ENCODE measurements around the gene KCNJ3. TPM values are rescaled to one million over a fixed set of nuclear protein-coding genes. Genes with fewer than 3 reads are reported as not detected.
A peak's percentile ranks its signal among the peaks of the same experiment; 100 is the strongest.

The KCNJ3 gene
- total RNA-seq, 1 experiment from 2014 or later, result not detected

DNA sequence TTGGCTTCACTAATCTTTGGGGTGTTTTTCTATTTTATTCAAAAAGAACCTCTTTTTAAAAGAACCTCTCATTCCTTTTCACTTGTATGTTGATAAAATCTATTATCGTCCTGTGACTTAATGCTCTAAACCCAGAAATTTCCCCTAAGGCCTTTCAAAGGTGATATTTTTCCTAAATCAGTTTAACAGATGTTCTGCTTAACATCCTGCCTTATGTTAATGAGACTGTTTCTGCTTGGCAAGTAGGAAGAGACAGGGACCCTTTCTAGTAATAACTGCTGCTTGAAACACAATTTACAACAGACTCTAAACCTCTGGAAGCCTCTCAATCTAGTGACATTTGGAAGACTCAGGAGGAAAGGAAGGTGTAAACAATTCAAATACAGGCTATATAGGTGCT is 128.8 kb downstream of the KCNJ3 start:
- ChIA-PET RAD21 (ENCODE audit: low non-redundant PET in 1 of 2, low total read pairs in 2 of 2, uncharacterized antibody in 2 of 2, unreplicated experiment in 2 of 2) (no interaction called here), POLR2A (no interaction called here), CTCF (no interaction called here)
- H3K4me2 ChIP-seq (ENCODE audit: low read length), result no peak overlapping the region
- no peak overlapping the region for H2AFZ ChIP-seq (ENCODE audit: low read depth, low read length, poor library complexity, severe bottlenecking)
- H3K79me2 ChIP-seq (ENCODE audit: insufficient read depth, low read length), result no peaks in the 10 kb centered on the region
- H3K36me3 ChIP-seq (ENCODE audit: control insufficient read depth in 1 of 2, insufficient read depth in 2 of 2, low read length in 2 of 2), result no peaks in the 10 kb centered on the region
- ATAC-seq, result no peak
- TF ChIP-seq POLR2A (IDR thresholded peaks at IDR 0.05; ENCODE audit: borderline replicate concordance, extremely low read depth, insufficient read depth, insufficient read length), result no peak
- no peak for TF ChIP-seq MAX (IDR thresholded peaks at IDR 0.05)
- TF ChIP-seq CEBPB (IDR thresholded peaks at IDR 0.05; ENCODE audit: low read depth), result no peak
- TF ChIP-seq, protein P1, sequence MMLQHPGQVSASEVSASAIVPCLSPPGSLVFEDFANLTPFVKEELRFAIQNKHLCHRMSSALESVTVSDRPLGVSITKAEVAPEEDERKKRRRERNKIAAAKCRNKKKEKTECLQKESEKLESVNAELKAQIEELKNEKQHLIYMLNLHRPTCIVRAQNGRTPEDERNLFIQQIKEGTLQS (IDR thresholded peaks at IDR 0.05), result no peak
- TF ChIP-seq, protein P2, sequence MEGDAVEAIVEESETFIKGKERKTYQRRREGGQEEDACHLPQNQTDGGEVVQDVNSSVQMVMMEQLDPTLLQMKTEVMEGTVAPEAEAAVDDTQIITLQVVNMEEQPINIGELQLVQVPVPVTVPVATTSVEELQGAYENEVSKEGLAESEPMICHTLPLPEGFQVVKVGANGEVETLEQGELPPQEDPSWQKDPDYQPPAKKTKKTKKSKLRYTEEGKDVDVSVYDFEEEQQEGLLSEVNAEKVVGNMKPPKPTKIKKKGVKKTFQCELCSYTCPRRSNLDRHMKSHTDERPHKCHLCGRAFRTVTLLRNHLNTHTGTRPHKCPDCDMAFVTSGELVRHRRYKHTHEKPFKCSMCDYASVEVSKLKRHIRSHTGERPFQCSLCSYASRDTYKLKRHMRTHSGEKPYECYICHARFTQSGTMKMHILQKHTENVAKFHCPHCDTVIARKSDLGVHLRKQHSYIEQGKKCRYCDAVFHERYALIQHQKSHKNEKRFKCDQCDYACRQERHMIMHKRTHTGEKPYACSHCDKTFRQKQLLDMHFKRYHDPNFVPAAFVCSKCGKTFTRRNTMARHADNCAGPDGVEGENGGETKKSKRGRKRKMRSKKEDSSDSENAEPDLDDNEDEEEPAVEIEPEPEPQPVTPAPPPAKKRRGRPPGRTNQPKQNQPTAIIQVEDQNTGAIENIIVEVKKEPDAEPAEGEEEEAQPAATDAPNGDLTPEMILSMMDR (IDR thresholded peaks at IDR 0.05 in 2 of 3, conservative IDR thresholded peaks at IDR 0.05 in 1 of 3; ENCODE audit: borderline replicate concordance in 1 of 3, insufficient read depth in 1 of 3, low read depth in 2 of 3, low read length in 2 of 3), result no peak
- no peak for TF ChIP-seq SRF (IDR thresholded peaks at IDR 0.05; ENCODE audit: low read depth)
- TF ChIP-seq POLR2AphosphoS5 (IDR thresholded peaks at IDR 0.05; ENCODE audit: low read depth, low read length), result no peak
- H3K27ac ChIP-seq (ENCODE audit: low read depth, low read length), result no peak overlapping the region
- H3K9me2 ChIP-seq (ENCODE audit: insufficient read depth), result no peaks in the 10 kb centered on the region
- no peaks in the 10 kb centered on the region for H4K20me1 ChIP-seq (ENCODE audit: insufficient read depth)
- DNase-seq (ENCODE audit: low read depth, low spot score), result no peak
- intact Hi-C loops (cut with micrococcal nuclease), result no loop called here
- H3K9me3 ChIP-seq (ENCODE audit: control insufficient read depth in 1 of 2, insufficient read depth in 1 of 2, low read depth in 1 of 2, low read length in 2 of 2), result no peaks in the 10 kb centered on the region
- H3K4me3 ChIP-seq (replicated peaks in 1 of 2; ENCODE audit: low read depth in 1 of 2, low read length in 2 of 2), result no peak overlapping the region
- no peak overlapping the region for H3K9ac ChIP-seq (ENCODE audit: low read length)
- BruUV-seq (replicated peaks), result no TSS peak
- H3K27me3 ChIP-seq (ENCODE audit: insufficient read depth, low read length), result no peaks in the 10 kb centered on the region
- H3K4me1 ChIP-seq (ENCODE audit: control insufficient read depth in 1 of 2, insufficient read depth in 2 of 2, low read length in 2 of 2), result no peaks in the 10 kb centered on the region

GRCh38 chr2:154832711-154833110 is 134.2 kb downstream of the KCNJ3 start:
- H3K27ac ChIP-seq (ENCODE audit: low read depth, low read length), result no peak overlapping the region
- intact Hi-C loops (cut with micrococcal nuclease), result loop anchor here (5.0 kb wide), 1 partner anchor 40 kb away; no protein-coding TSS in a partner anchor
- no peak for ATAC-seq
- H3K9me2 ChIP-seq (ENCODE audit: insufficient read depth), result no peaks in the 10 kb centered on the region
- CTCF ChIA-PET, result no interaction called here
- no peaks in the 10 kb centered on the region for H3K79me2 ChIP-seq (ENCODE audit: insufficient read depth, low read length)
- POLR2A ChIA-PET, result no interaction called here
- H3K9ac ChIP-seq (ENCODE audit: low read length), result no peak overlapping the region
- RAD21 ChIA-PET (ENCODE audit: low non-redundant PET in 1 of 2, low total read pairs in 2 of 2, uncharacterized antibody in 2 of 2, unreplicated experiment in 2 of 2), result no interaction called here
- H4K20me1 ChIP-seq (ENCODE audit: insufficient read depth), result no peaks in the 10 kb centered on the region
- H3K4me1 ChIP-seq (ENCODE audit: control insufficient read depth in 1 of 2, insufficient read depth in 2 of 2, low read length in 2 of 2), result no peaks in the 10 kb centered on the region
- no peaks in the 10 kb centered on the region for H3K27me3 ChIP-seq (ENCODE audit: insufficient read depth, low read length)
- TF ChIP-seq, protein P2 (IDR thresholded peaks at IDR 0.05 in 2 of 3, conservative IDR thresholded peaks at IDR 0.05 in 1 of 3; ENCODE audit: borderline replicate concordance in 1 of 3, insufficient read depth in 1 of 3, low read depth in 2 of 3, low read length in 2 of 3), result no peak
- no peak for TF ChIP-seq SRF (IDR thresholded peaks at IDR 0.05; ENCODE audit: low read depth)
- TF ChIP-seq EZH2phosphoT487 (IDR thresholded peaks at IDR 0.05; ENCODE audit: borderline replicate concordance), result no peak
- TF ChIP-seq SP1 (IDR thresholded peaks at IDR 0.05; ENCODE audit: low read depth), result no peak
- DNase-seq (ENCODE audit: low read depth, low spot score), result no peak
- no peaks in the 10 kb centered on the region for H3K9me3 ChIP-seq (ENCODE audit: control insufficient read depth in 1 of 2, insufficient read depth in 1 of 2, low read depth in 1 of 2, low read length in 2 of 2)
- H3K4me2 ChIP-seq (ENCODE audit: low read length), result no peak overlapping the region
- H3K4me3 ChIP-seq (replicated peaks in 1 of 2; ENCODE audit: low read depth in 1 of 2, low read length in 2 of 2), result no peak overlapping the region
- H2AFZ ChIP-seq (ENCODE audit: low read depth, low read length, poor library complexity, severe bottlenecking), result peak overlapping the region; percentile 29
- no peaks in the 10 kb centered on the region for H3K36me3 ChIP-seq (ENCODE audit: control insufficient read depth in 1 of 2, insufficient read depth in 2 of 2, low read length in 2 of 2)
- no TSS peak for BruUV-seq (replicated peaks)
